GM12878 (cell line): ENCODE results near the gene FLVCR2. TPM values are rescaled to one million over a fixed set of nuclear protein-coding genes. Genes with fewer than 3 reads are reported as not detected.
A peak's percentile ranks its signal among the peaks of the same experiment; 100 is the strongest.

Source experiments
- ATAC-seq: fragments of 200-7000 bp; cut with Tn5 transposase; 3 replicates; pipeline ENCODE4 v1.9.1; 2020; ENCODE audit warnings: mild to moderate bottlenecking, moderate library complexity
- BruUV-seq: library from RNA; stranded (reverse); fragments of 400-500 nt; replicated peaks from 2 replicates; lab custom pipeline; 2021; lab: Mats Ljungman, UMichigan
- CTCF ChIA-PET: fragments of 300-600 bp; sonication (Branson Sonifier 250); formaldehyde crosslinking; extraction: SDS; loops from one replicate; lab custom pipeline; 2021; ENCODE audit warnings: inconsistent platforms; lab: Yijun Ruan, JAX
- POLR2A ChIA-PET: fragments of 350-600 bp; formaldehyde crosslinking; extraction: SDS; loops from one replicate; lab custom pipeline; 2021; ENCODE audit warnings: inconsistent platforms; lab: Charles Lee
- RAD21 ChIA-PET: fragments of 300-600 bp; sonication (Branson Sonifier 250); formaldehyde crosslinking; loops from one replicate; lab custom pipeline; 2023; ENCODE audit warnings: antibody characterized with exemption; ENCODE audit not compliant: unreplicated experiment; lab: Charles Lee
- SMC1A ChIA-PET: fragments of 300-600 bp; sonication (Branson Sonifier 250); formaldehyde crosslinking; loops from one replicate; lab custom pipeline; 2023; ENCODE audit not compliant: unreplicated experiment, uncharacterized antibody; lab: Charles Lee
- DNase-seq: peaks from one replicate; pipeline ENCODE4 v3.0.0-alpha.2; 2011; ENCODE audit warnings: low read depth, low spot score
- FAIRE-seq: peaks from 3 replicates; lab custom pipeline; 2011; peaks lifted over from hg19 to GRCh38; lab: Jason Lieb, UNC
- H2AFZ ChIP-seq: 2 replicates; pipeline ENCODE4 v1.6.0; 2011; ENCODE audit warnings: low read depth, low read length, control low read depth; ENCODE audit not compliant: control insufficient read depth
- H3K27ac ChIP-seq: 2 replicates; pipeline ENCODE4 v1.5.1; 2011; ENCODE audit warnings: control low read depth; ENCODE audit not compliant: control insufficient read depth, insufficient read depth
- H3K27me3 ChIP-seq, 2 experiments: replicated peaks in 1 of 2; 2 replicates each; pipeline versions ENCODE4 v1.6.0 to v1.6.1; 2011; ENCODE audit warnings: low read length in 1 of 2; ENCODE audit not compliant: control insufficient read depth in 2 of 2, insufficient read depth in 2 of 2
- H3K36me3 ChIP-seq, 2 experiments: 2 replicates each; pipeline ENCODE4 v1.5.1; 2011; ENCODE audit warnings: low read length in 1 of 2; ENCODE audit not compliant: control insufficient read depth in 2 of 2, insufficient read depth in 2 of 2
- H3K4me1 ChIP-seq: 2 replicates; pipeline ENCODE4 v1.6.1; 2011; ENCODE audit warnings: mild to moderate bottlenecking, low read length, moderate library complexity, mixed read lengths; ENCODE audit not compliant: control insufficient read depth, insufficient read depth
- H3K4me2 ChIP-seq: 2 replicates; pipeline ENCODE4 v1.6.0; 2011; ENCODE audit warnings: control low read depth; ENCODE audit not compliant: control insufficient read depth, insufficient read depth
- H3K4me3 ChIP-seq: fragments of 200-600 bp; sonication (generic); 2 replicates; pipeline ENCODE4 v1.5.1; 2016
- H3K79me2 ChIP-seq: 2 replicates; pipeline ENCODE4 v1.6.0; 2011; ENCODE audit warnings: low read length; ENCODE audit not compliant: control insufficient read depth, insufficient read depth
- H3K9ac ChIP-seq: 2 replicates; pipeline ENCODE4 v1.8.0; 2011; ENCODE audit warnings: low read length, control low read depth, mixed read lengths; ENCODE audit not compliant: control insufficient read depth, insufficient read depth
- H3K9me3 ChIP-seq: replicated peaks from 3 replicates; pipeline ENCODE4 v1.5.1; 2011; ENCODE audit warnings: mild to moderate bottlenecking, low read length; ENCODE audit not compliant: control insufficient read depth, insufficient read depth
- H4K20me1 ChIP-seq: 2 replicates; pipeline ENCODE4 v1.6.0; 2011; ENCODE audit not compliant: control insufficient read depth, insufficient read depth
- BRCA1 ChIP-seq: IDR thresholded peaks from 2 replicates; pipeline ENCODE4 v1.6.1; 2011; ENCODE audit warnings: low read depth, low read length, improper control_type of control experiment
- CREB1 ChIP-seq: IDR thresholded peaks from 2 replicates; pipeline ENCODE4 v1.6.1; 2012; ENCODE audit warnings: low read depth, mild to moderate bottlenecking, inconsistent platforms
- HDAC2 ChIP-seq: fragments of 200-600 bp; sonication (generic); IDR thresholded peaks from 2 replicates; pipeline ENCODE4 v1.6.1; 2017
- JUND ChIP-seq: IDR thresholded peaks from 2 replicates; pipeline ENCODE4 v1.6.1; 2012; ENCODE audit warnings: low read depth, mild to moderate bottlenecking, low read length, improper control_type of control experiment, moderate library complexity
- MYB ChIP-seq: fragments of 150-350 bp; IDR thresholded peaks from 2 replicates; pipeline ENCODE4 v1.6.1; 2014; ENCODE audit warnings: mild to moderate bottlenecking, low read depth, low read length, borderline replicate concordance
- RUNX3 ChIP-seq: IDR thresholded peaks from 2 replicates; pipeline ENCODE4 v1.6.1; 2012; ENCODE audit warnings: low read length, inconsistent platforms
- SIN3A ChIP-seq: IDR thresholded peaks from 2 replicates; pipeline ENCODE4 v1.6.1; 2012; ENCODE audit warnings: low read depth, low read length, improper control_type of control experiment
- SMAD5 ChIP-seq: IDR thresholded peaks from 2 replicates; pipeline ENCODE4 v1.6.1; 2016; ENCODE audit warnings: antibody characterized with exemption, low read depth
- WRNIP1 ChIP-seq: IDR thresholded peaks from 2 replicates; pipeline ENCODE4 v1.6.1; 2011; ENCODE audit warnings: low read depth, low read length, improper control_type of control experiment, borderline replicate concordance
- ZNF274 ChIP-seq: IDR thresholded peaks from one replicate; pipeline ENCODE4 v1.8.0; 2011; ENCODE audit not compliant: insufficient read length, insufficient read depth
- WGBS: methylation state at CpG from one replicate; pipeline ENCODE4 v1.1.6; 2016; ENCODE audit warnings: low lambda C conversion rate; ENCODE audit not compliant: insufficient replicate concordance, insufficient coverage; ENCODE audit errors: missing lambda C conversion rate; 5-methylcytosine and 5-hydroxymethylcytosine counted together
- in situ Hi-C: fragments of 300-500 bp; cut with MboI; formaldehyde crosslinking; loops from 9 replicates; pipeline ENCODE4 v1.14.3; 2018; ENCODE audit warnings: mixed read lengths
- intact Hi-C: fragments of 100-400 bp; cut with micrococcal nuclease; formaldehyde crosslinking; loops from one replicate; pipeline ENCODE4 v1.14.2; 2022; ENCODE audit not compliant: unreplicated experiment
- polyA plus RNA-seq, 11 experiments: library from polyadenylated mRNA; depleted of rRNA in 4 of 11; unstranded in 6 of 11; stranded (reverse) in 5 of 11; fragments of >200 nt; fragmentation: Nextera tagmentation in 4 of 11; fragmentation: Illumina TruSeq in 1 of 11; extraction: Ambion mirVana in 4 of 11; extraction: Trizol in 1 of 11; gene quantifications; 1 replicate in 1 of 11; 2 replicates in 10 of 11; pipeline versions ENCODE4 v1.2.1 to v1.2.3, GENCODE V29; 2011 to 2016; ENCODE audit warnings: inconsistent platforms in 2 of 11, missing spikeins in 2 of 11, low read depth in 1 of 11
- total RNA-seq, 4 experiments: library from RNA; depleted of rRNA in 3 of 4; stranded (reverse); fragments of >200 nt in 3 of 4; fragmentation: Illumina TruSeq in 1 of 4; extraction: Trizol in 1 of 4; gene quantifications; 2 replicates each; pipeline versions ENCODE4 v1.2.1 to v1.2.3, GENCODE V29; 2013 to 2021
- TF ChIP-seq, protein P1 (sequence below): fragments of 450-650 bp; conservative IDR thresholded peaks from 2 replicates; pipeline ENCODE4 v1.6.1; 2017; ENCODE audit warnings: mild to moderate bottlenecking, moderate library complexity
- TF ChIP-seq, protein P2 (sequence below): IDR thresholded peaks from 2 replicates; pipeline ENCODE4 v1.6.1; 2011; ENCODE audit warnings: borderline replicate concordance, low read depth, mild to moderate bottlenecking, moderate library complexity, mixed read lengths, low read length; ENCODE audit not compliant: insufficient read depth; ENCODE audit errors: extremely low read length
- TF ChIP-seq, protein P3 (sequence below): fragments of 450-650 bp; IDR thresholded peaks from 2 replicates; pipeline ENCODE4 v1.6.1; 2017; ENCODE audit warnings: mild to moderate bottlenecking, moderate library complexity
- TF ChIP-seq, protein P4 (sequence below): fragments of 450-650 bp; IDR thresholded peaks from 2 replicates; pipeline ENCODE4 v1.6.1; 2016; ENCODE audit warnings: mild to moderate bottlenecking

The FLVCR2 gene
- total and polyA plus RNA-seq, 10 of the 15 experiments (the other 5 are each of a cell fraction or from before 2014, with no cell fraction given): 0.24 to 3.7 (median 1.6) TPM

DNA sequence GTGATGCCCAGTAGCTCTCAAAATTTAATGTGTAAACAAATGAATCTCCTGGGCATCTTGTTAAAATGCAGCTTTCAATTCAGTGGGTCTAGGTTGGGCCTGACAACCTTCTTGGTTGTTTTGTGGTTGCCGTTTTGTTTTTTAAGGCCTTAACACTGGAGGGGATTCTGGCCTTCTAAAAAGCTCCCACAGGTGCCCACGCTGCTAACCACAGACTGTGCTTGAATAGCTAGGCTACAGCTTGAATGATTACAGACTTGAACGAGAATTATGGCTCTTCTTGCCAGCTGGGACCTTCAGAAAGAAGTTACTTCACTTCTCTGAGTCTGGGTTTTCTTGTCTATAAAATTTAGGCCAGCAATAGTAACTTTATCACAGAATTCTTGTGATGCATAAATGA is 1.3 kb upstream of the FLVCR2 start (continued):
- TF ChIP-seq, protein P1, sequence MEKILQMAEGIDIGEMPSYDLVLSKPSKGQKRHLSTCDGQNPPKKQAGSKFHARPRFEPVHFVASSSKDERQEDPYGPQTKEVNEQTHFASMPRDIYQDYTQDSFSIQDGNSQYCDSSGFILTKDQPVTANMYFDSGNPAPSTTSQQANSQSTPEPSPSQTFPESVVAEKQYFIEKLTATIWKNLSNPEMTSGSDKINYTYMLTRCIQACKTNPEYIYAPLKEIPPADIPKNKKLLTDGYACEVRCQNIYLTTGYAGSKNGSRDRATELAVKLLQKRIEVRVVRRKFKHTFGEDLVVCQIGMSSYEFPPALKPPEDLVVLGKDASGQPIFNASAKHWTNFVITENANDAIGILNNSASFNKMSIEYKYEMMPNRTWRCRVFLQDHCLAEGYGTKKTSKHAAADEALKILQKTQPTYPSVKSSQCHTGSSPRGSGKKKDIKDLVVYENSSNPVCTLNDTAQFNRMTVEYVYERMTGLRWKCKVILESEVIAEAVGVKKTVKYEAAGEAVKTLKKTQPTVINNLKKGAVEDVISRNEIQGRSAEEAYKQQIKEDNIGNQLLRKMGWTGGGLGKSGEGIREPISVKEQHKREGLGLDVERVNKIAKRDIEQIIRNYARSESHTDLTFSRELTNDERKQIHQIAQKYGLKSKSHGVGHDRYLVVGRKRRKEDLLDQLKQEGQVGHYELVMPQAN: no peak
- TF ChIP-seq SMAD5: no peak
- no peak for TF ChIP-seq SIN3A
- TF ChIP-seq ZNF274: no peak
- no peak for TF ChIP-seq CREB1
- TF ChIP-seq, protein P2, sequence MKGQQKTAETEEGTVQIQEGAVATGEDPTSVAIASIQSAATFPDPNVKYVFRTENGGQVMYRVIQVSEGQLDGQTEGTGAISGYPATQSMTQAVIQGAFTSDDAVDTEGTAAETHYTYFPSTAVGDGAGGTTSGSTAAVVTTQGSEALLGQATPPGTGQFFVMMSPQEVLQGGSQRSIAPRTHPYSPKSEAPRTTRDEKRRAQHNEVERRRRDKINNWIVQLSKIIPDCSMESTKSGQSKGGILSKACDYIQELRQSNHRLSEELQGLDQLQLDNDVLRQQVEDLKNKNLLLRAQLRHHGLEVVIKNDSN: no peak
- no peak for TF ChIP-seq WRNIP1
- peak; percentile 93 for TF ChIP-seq RUNX3
- TF ChIP-seq, all 136 proteins: peak for 4

DNA sequence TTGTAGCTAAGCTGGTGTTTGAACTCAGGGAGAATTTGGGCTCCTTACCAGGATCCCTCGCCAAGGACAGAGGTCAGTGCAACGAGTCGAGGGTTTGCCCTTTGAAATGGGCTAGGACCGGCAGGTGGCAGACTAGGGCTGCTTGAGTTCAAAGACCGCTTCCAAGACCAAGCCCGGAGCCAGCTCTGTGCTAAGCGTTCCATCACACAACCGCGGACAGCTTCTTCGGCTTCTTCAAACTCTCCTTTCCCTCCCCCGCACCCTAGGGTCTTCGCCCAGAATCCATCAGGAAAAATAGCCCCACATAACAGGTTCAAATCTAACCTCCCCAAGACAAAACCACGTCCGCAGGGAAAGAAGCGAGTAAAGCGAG is 705 bp upstream of the FLVCR2 start:
- peak overlapping the region; percentile 40; the same call in 1 of the 2 replicates for H3K27ac ChIP-seq
- TF ChIP-seq HDAC2 (no peak), JUND (no peak), BRCA1 (no peak), MYB (0 out of 2 replicates have a peak, but pooled peaks have one; percentile 41)
- TF ChIP-seq, protein P3, sequence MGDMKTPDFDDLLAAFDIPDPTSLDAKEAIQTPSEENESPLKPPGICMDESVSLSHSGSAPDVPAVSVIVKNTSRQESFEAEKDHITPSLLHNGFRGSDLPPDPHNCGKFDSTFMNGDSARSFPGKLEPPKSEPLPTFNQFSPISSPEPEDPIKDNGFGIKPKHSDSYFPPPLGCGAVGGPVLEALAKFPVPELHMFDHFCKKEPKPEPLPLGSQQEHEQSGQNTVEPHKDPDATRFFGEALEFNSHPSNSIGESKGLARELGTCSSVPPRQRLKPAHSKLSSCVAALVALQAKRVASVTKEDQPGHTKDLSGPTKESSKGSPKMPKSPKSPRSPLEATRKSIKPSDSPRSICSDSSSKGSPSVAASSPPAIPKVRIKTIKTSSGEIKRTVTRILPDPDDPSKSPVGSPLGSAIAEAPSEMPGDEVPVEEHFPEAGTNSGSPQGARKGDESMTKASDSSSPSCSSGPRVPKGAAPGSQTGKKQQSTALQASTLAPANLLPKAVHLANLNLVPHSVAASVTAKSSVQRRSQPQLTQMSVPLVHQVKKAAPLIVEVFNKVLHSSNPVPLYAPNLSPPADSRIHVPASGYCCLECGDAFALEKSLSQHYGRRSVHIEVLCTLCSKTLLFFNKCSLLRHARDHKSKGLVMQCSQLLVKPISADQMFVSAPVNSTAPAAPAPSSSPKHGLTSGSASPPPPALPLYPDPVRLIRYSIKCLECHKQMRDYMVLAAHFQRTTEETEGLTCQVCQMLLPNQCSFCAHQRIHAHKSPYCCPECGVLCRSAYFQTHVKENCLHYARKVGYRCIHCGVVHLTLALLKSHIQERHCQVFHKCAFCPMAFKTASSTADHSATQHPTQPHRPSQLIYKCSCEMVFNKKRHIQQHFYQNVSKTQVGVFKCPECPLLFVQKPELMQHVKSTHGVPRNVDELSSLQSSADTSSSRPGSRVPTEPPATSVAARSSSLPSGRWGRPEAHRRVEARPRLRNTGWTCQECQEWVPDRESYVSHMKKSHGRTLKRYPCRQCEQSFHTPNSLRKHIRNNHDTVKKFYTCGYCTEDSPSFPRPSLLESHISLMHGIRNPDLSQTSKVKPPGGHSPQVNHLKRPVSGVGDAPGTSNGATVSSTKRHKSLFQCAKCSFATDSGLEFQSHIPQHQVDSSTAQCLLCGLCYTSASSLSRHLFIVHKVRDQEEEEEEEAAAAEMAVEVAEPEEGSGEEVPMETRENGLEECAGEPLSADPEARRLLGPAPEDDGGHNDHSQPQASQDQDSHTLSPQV: 0 out of 2 replicates have a peak, but pooled peaks have one; percentile 13
- TF ChIP-seq, protein P4, sequence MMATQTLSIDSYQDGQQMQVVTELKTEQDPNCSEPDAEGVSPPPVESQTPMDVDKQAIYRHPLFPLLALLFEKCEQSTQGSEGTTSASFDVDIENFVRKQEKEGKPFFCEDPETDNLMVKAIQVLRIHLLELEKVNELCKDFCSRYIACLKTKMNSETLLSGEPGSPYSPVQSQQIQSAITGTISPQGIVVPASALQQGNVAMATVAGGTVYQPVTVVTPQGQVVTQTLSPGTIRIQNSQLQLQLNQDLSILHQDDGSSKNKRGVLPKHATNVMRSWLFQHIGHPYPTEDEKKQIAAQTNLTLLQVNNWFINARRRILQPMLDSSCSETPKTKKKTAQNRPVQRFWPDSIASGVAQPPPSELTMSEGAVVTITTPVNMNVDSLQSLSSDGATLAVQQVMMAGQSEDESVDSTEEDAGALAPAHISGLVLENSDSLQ: peak; percentile 14; the same call in 1 of the 2 replicates

More for the DNA sequence above, 705 bp upstream of the FLVCR2 start:
- Histone ChIP-seq H2AFZ (peak overlapping the region; percentile 72), H3K4me1 (peaks cover 7% of the 10 kb centered on the region; the same call in 1 of the 2 replicates), H3K9me3 (no peaks in the 10 kb centered on the region), H3K27me3 (no peaks in the 10 kb centered on the region), H3K4me3 (peak overlapping the region; percentile 74), H3K36me3 (no peaks in the 10 kb centered on the region), H3K9ac (peak overlapping the region; percentile 49; the same call in 1 of the 2 replicates), H3K4me2 (peak overlapping the region; percentile 96), H3K79me2 (no peaks in the 10 kb centered on the region), H4K20me1 (no peaks in the 10 kb centered on the region)
- POLR2A ChIA-PET: interaction anchor here (0.6 to 2.5 kb wide), 16 partner anchors 17 to 86 kb away, joined by 3 to 12 read pairs (median 4); partner anchors contain the start of genes ERG28 and TTLL5
- peak; percentile 34 for DNase-seq
- no TSS peak for BruUV-seq
- CTCF ChIA-PET: interaction anchor here (0.7 to 14.9 kb wide), 58 partner anchors 10 to 404 kb away, joined by 3 to 578 read pairs (median 5); partner anchors contain the start of genes BATF, ERG28, TGFB3 and TTLL5
- peak; percentile 94 for FAIRE-seq
- in situ Hi-C loops: loop anchor here (5.0 to 10.0 kb wide), 2 partner anchors 75 to 407 kb away; partner anchors contain the start of genes IFT43 and TGFB3
- intact Hi-C loops: loop anchor here (1.0 to 10.0 kb wide), 2 partner anchors 77 to 407 kb away; partner anchors contain the start of genes IFT43 and TGFB3
- ATAC-seq: peak; percentile 97
- RAD21 ChIA-PET: interaction anchor here (0.7 to 7.3 kb wide), 37 partner anchors 9 to 439 kb away, joined by 3 to 320 read pairs (median 5); partner anchors contain the start of genes ERG28, IFT43, TGFB3 and TTLL5
- 1% methylated on average over 16 of the region's 16 CpGs for WGBS
- SMC1A ChIA-PET: interaction anchor here (0.6 to 12.4 kb wide), 39 partner anchors 9 to 446 kb away, joined by 3 to 375 read pairs (median 6); partner anchors contain the start of genes BATF, ERG28, IFT43 and TTLL5
